ENCODE results near the gene BST1. TPM values are rescaled to one million over a fixed set of nuclear protein-coding genes. Genes with fewer than 3 reads are reported as not detected.

The BST1 gene
- total RNA-seq (1 to 10 TPM; 1.1 to 1.6 TPM), polyA plus RNA-seq (ENCODE audit: insufficient read depth, low read depth, low replicate concordance) (6.9 TPM)
- long read RNA-seq, donor 1, partial matches to known transcripts = 14 of 17 reads
- long read RNA-seq, donor 1, other reads (novel, unspliced or antisense) = 0 of 17 reads
- long read RNA-seq, donor 2, partial matches to known transcripts = 5 of 6 reads
- long read RNA-seq, donor 2, other reads (novel, unspliced or antisense) = 0 of 6 reads

GRCh38 chr4:15702941-15703403 is at the start of gene BST1:
Gene BST1, plus strand, starts transcription at chr4:15703065. Its CDS starts 80 bp downstream, at chr4:15703145.
- H3K9me3 ChIP-seq = no peaks in the 10 kb centered on the region
- 1% methylated on average over 25 to 43 of the region's 43 CpGs for WGBS, 2 donors
- no peaks in the 10 kb centered on the region for H3K36me3 ChIP-seq (ENCODE audit: low read depth, missing control alignments)
- no peaks in the 10 kb centered on the region for H3K4me1 ChIP-seq
- H3K4me3 ChIP-seq = peak within 1 kb of the TSS; percentile 49 to 52
- TF ChIP-seq CTCF (IDR thresholded peaks at IDR 0.05) = no peak
- no peak for TF ChIP-seq POLR2A (IDR thresholded peaks at IDR 0.05)
- H3K27me3 ChIP-seq = no peaks in the 10 kb centered on the region
- H3K27ac ChIP-seq = no peak within 1 kb of the TSS
- intact Hi-C loops (cut with DNase I; ENCODE audit: low total_unique reads) = no loop called here
- peak; percentile 53 for DNase-seq

GRCh38 chr4:15653420-15653819 is 49.4 kb upstream of the BST1 start:
- no peaks in the 10 kb centered on the region for H3K27me3 ChIP-seq
- WGBS, 2 donors = 7 to 8% methylated on average over 4 of the region's 4 CpGs
- H3K4me1 ChIP-seq = peaks cover 35% of the 10 kb centered on the region
- no peaks in the 10 kb centered on the region for H3K36me3 ChIP-seq (ENCODE audit: low read depth, missing control alignments)
- H3K4me3 ChIP-seq = peak overlapping the region; percentile 87 to 89
- no peak for DNase-seq
- H3K27ac ChIP-seq = peak overlapping the region; percentile 97 to 99
- no peaks in the 10 kb centered on the region for H3K9me3 ChIP-seq
- TF ChIP-seq POLR2A (IDR thresholded peaks at IDR 0.05) = no peak
- TF ChIP-seq CTCF (IDR thresholded peaks at IDR 0.05) = no peak
- intact Hi-C loops (cut with DNase I; ENCODE audit: low total_unique reads) = no loop called here

GRCh38 chr4:15653864-15654592 is 48.8 kb upstream of the BST1 start:
- H3K27me3 ChIP-seq = no peaks in the 10 kb centered on the region
- H3K9me3 ChIP-seq = no peaks in the 10 kb centered on the region
- no peak for TF ChIP-seq POLR2A (IDR thresholded peaks at IDR 0.05)
- no peak for TF ChIP-seq CTCF (IDR thresholded peaks at IDR 0.05)
- intact Hi-C loops (cut with DNase I; ENCODE audit: low total_unique reads) = no loop called here
- H3K36me3 ChIP-seq (ENCODE audit: low read depth, missing control alignments) = no peaks in the 10 kb centered on the region
- H3K4me1 ChIP-seq = peaks cover 35% of the 10 kb centered on the region
- peak overlapping the region; percentile 97 to 99 for H3K27ac ChIP-seq
- peak; percentile 49 for DNase-seq
- peak overlapping the region; percentile 87 to 89 for H3K4me3 ChIP-seq
- WGBS, 2 donors = 0 to 1% methylated on average over 7 of the region's 7 CpGs

GRCh38 chr4:15654593-15655222 is 48.2 kb upstream of the BST1 start:
- TF ChIP-seq CTCF (IDR thresholded peaks at IDR 0.05) (no peak), POLR2A (IDR thresholded peaks at IDR 0.05) (no peak)
- Histone ChIP-seq H3K36me3 (ENCODE audit: low read depth, missing control alignments) (no peaks in the 10 kb centered on the region), H3K4me1 (peaks cover 35% of the 10 kb centered on the region), H3K9me3 (no peaks in the 10 kb centered on the region), H3K27me3 (no peaks in the 10 kb centered on the region), H3K27ac (peak overlapping the region; percentile 97 to 99), H3K4me3 (peak overlapping the region; percentile 87 to 89)
- intact Hi-C loops (cut with DNase I; ENCODE audit: low total_unique reads) = no loop called here
- WGBS, 2 donors = 0% methylated on average over 13 to 31 of the region's 66 CpGs
- DNase-seq = peak; percentile 69

Data from testis (tissue), 5 donors.